MM.1S (cell line): ENCODE data around the gene GNL2.
"Not testable (repeated sequence)": the region's sequence is repeated elsewhere in the genome, so short reads cannot be mapped to it uniquely, and the experiment has no call there.

Experiments
- DNase-seq: peaks from one replicate; pipeline ENCODE4 v3.0.0-alpha.2; 2015
- H2AFZ ChIP-seq: fragments of 300-600 bp; sonication (generic); 2 replicates; pipeline ENCODE4 v1.6.0; 2016; ENCODE audit warnings: antibody characterized with exemption, low read length
- H3F3A ChIP-seq: fragments of 300-600 bp; sonication (generic); 2 replicates; pipeline ENCODE4 v1.6.1; 2016; ENCODE audit warnings: mild to moderate bottlenecking, antibody characterized with exemption, low read length, moderate library complexity, mixed read lengths; ENCODE audit not compliant: insufficient read depth
- H3K27ac ChIP-seq: fragments of 300-600 bp; sonication (generic); 2 replicates; pipeline ENCODE4 v1.5.1; 2016; ENCODE audit warnings: mild to moderate bottlenecking, low read length
- H3K27me3 ChIP-seq: fragments of 300-600 bp; sonication (generic); replicated peaks from 2 replicates; pipeline ENCODE4 v1.6.0; 2016; ENCODE audit warnings: low read length; ENCODE audit not compliant: insufficient read depth
- H3K36me3 ChIP-seq: fragments of 300-600 bp; sonication (generic); replicated peaks from 2 replicates; pipeline ENCODE4 v1.6.1; 2016; ENCODE audit warnings: mild to moderate bottlenecking, low read length, mixed read lengths; ENCODE audit not compliant: insufficient read depth
- H3K4me1 ChIP-seq: fragments of 300-600 bp; sonication (generic); 2 replicates; pipeline ENCODE4 v1.6.1; 2016; ENCODE audit warnings: low read length, mixed read lengths
- H3K4me2 ChIP-seq: fragments of 300-600 bp; sonication (generic); 2 replicates; pipeline ENCODE4 v1.6.0; 2016; ENCODE audit warnings: low read depth, low read length
- H3K4me3 ChIP-seq: fragments of 300-600 bp; sonication (generic); 2 replicates; pipeline ENCODE4 v1.5.1; 2016; ENCODE audit warnings: low read length, mixed read lengths
- H3K79me2 ChIP-seq: fragments of 300-600 bp; sonication (generic); 2 replicates; pipeline ENCODE4 v1.6.1; 2016; ENCODE audit warnings: mixed run types, low read length, mixed read lengths
- H3K9ac ChIP-seq: fragments of 300-600 bp; sonication (generic); 2 replicates; pipeline ENCODE4 v1.6.1; 2016; ENCODE audit warnings: low read length, mixed read lengths
- H3K9me2 ChIP-seq: fragments of 300-600 bp; sonication (generic); replicated peaks from 2 replicates; pipeline ENCODE4 v1.6.1; 2016; ENCODE audit warnings: mild to moderate bottlenecking, low read length, mixed read lengths; ENCODE audit not compliant: insufficient read depth
- H3K9me3 ChIP-seq: fragments of 300-600 bp; sonication (generic); replicated peaks from 2 replicates; pipeline ENCODE4 v1.6.1; 2016; ENCODE audit warnings: mild to moderate bottlenecking, low read length, mixed read lengths; ENCODE audit not compliant: insufficient read depth
- H4K20me1 ChIP-seq: fragments of 300-600 bp; sonication (generic); 2 replicates; pipeline ENCODE4 v1.6.1; 2016; ENCODE audit warnings: mild to moderate bottlenecking, low read length, moderate library complexity, mixed read lengths; ENCODE audit not compliant: insufficient read depth
- CTCF ChIP-seq: fragments of 300-600 bp; sonication (generic); IDR thresholded peaks from 2 replicates; pipeline ENCODE4 v1.5.1; 2016; ENCODE audit warnings: antibody characterized with exemption, low read length, mixed read lengths
- EZH2 ChIP-seq: fragments of 300-600 bp; sonication (generic); optimal IDR thresholded peaks from 2 replicates; pipeline ENCODE3; 2017; ENCODE audit warnings: low read depth, mild to moderate bottlenecking, antibody characterized with exemption, low read length, mixed read lengths
- EZH2phosphoT487 ChIP-seq: fragments of 300-600 bp; sonication (generic); IDR thresholded peaks from 2 replicates; pipeline ENCODE4 v1.6.1; 2018; ENCODE audit warnings: antibody characterized with exemption, low read length

The GNL2 gene

DNA sequence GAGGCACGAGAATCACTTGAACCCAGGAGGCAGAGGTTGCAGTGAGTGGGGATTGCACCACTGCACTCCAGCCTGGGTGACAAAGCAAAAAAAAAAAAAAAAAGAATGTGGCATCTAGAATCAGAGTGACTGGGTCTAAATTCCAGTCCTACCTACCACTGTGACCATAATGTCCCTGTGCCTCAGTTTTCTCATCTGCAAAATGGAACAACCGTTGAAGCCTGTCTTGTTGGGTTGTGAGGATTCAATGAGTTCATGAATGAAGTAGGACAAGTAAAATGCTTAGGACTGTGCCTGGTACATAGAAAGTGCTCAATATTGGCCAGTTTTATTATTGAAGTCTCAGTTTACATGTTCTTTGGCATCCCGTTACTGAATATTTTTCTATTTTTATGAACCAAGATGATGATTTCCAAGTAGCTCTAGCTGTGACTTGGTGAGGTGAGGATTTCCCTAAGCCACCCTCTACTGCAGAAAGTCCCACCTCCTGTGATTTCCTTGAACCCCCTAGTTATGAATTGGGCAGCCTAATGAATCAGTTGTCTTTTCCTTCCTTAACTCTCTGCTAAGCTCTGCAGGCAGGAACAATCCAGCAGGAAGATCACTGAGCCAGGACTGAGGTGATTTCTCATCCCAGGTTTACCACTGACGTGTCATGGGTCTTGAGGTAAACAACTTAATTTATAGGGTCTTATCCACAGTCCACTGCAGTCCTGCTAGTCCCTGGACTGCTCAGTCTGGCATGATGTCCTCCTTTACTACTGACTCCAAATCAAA lies 62.2 kb downstream of the GNL2 start:
- Histone ChIP-seq H3K4me3 (no peak overlapping the region), H3K36me3 (no peaks in the 10 kb centered on the region), H3K9me2 (no peaks in the 10 kb centered on the region), H3K4me2 (no peak overlapping the region), H3K4me1 (no peaks in the 10 kb centered on the region), H4K20me1 (no peaks in the 10 kb centered on the region; the same call in 1 of the 2 replicates), H3K9ac (no peak overlapping the region), H3F3A (no peaks in the 10 kb centered on the region), H3K27me3 (no peaks in the 10 kb centered on the region), H3K27ac (no peak overlapping the region), H2AFZ (no peak overlapping the region), H3K9me3 (no peaks in the 10 kb centered on the region), H3K79me2 (0 out of 2 replicates have a peak, but pooled peaks cover 6% of the 10 kb centered on the region)
- no peak for DNase-seq
- no peak for TF ChIP-seq EZH2phosphoT487
- TF ChIP-seq EZH2, result no peak
- TF ChIP-seq CTCF, result no peak

DNA sequence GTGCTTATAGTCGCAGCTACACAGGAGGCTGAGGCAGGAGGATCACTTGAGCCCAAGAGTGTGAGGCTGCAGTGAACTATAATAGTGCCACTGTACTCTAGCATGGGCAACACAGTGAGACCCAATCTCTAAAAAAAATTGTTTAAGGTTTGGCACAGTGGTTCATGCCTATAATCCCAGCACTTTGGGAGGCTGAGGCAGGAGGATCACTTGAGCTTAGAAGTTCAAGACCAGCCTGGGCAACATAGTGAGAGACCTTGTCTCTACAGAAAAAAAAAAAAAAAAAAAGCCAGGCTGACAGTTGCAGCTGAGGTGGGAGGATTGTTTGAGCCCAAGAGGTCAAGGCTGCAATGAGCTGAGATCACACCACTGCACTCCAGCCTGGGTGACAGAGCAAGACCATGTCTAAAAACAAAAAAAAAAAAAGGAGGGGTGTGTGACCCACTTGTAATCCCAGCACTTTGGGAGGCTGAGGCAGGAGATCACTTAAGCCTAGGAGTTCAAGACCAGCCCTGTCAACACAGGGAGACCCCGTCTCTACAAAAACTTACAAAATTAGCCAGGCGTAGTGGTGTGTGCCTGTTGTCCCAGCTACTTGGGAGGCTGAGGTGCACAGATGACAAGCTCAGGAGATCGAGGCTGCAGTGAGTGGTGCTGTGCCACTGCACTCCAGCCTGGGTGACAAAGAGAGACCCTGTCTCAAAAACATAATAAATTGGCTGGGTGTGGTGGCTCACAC lies 63.1 kb downstream of the GNL2 start:
- not testable (repeated sequence) for DNase-seq, H3K4me2 ChIP-seq, H3K9me2 ChIP-seq, H3K27me3 ChIP-seq, H4K20me1 ChIP-seq, H3K27ac ChIP-seq, H3K4me1 ChIP-seq, H3K9me3 ChIP-seq, H3K36me3 ChIP-seq, H3F3A ChIP-seq, H3K9ac ChIP-seq, H2AFZ ChIP-seq, H3K79me2 ChIP-seq, H3K4me3 ChIP-seq

DNA sequence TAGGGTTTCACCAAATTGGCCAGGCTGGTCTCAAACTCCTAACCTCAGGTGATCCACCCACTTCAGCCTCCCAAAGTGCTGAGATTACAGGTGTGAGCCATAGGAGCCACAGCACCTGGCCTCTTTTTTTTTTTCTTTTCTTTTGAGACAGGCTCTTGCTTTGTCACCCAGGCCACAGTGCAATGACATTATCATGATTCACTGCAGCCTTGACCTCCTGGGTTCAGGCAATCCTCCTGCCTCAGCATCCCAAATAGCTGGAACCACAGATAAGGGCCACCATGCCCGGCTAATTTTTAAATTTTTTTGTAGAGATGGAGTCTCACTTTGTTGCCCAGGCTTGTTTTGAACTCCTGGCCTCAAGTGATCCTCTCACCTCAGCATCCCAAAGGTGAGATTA lies 65.8 kb downstream of the GNL2 start:
- H3K4me3 ChIP-seq, H3K9me3 ChIP-seq, H3K27me3 ChIP-seq, H3K27ac ChIP-seq, H3K9ac ChIP-seq, H3K4me1 ChIP-seq, H3F3A ChIP-seq, DNase-seq, H3K36me3 ChIP-seq, H2AFZ ChIP-seq, H3K79me2 ChIP-seq, H3K4me2 ChIP-seq, H4K20me1 ChIP-seq, H3K9me2 ChIP-seq: not testable (repeated sequence)

DNA sequence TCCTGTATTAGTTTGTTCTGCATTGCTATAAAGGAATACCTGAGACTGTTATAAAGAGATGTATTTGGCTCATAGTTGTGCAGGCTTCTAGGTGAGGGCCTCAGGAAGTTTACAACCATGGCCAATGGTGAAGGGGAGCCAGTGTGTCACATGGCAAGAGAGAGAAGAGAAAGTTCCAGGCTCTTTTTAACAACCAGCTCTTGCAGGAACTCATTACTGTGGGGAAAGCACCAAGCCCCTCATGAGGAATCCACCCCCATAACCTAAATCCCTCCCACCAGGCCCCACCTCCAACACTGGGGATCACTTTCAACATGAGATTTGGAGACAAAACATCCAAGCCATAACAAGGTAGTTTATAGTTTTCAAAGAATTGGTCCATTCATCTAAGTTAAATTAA lies 76.1 kb downstream of the GNL2 start:
- Histone ChIP-seq H3K4me3 (no peak overlapping the region), H3K4me2 (no peak overlapping the region), H4K20me1 (no peaks in the 10 kb centered on the region), H2AFZ (no peak overlapping the region), H3K27ac (no peak overlapping the region), H3K79me2 (no peaks in the 10 kb centered on the region), H3K9ac (no peak overlapping the region), H3K27me3 (0 out of 2 replicates have a peak, but pooled peaks cover 3% of the 10 kb centered on the region), H3K9me2 (no peaks in the 10 kb centered on the region), H3K4me1 (peaks cover 6% of the 10 kb centered on the region), H3K9me3 (no peaks in the 10 kb centered on the region), H3K36me3 (no peaks in the 10 kb centered on the region), H3F3A (peaks cover 7% of the 10 kb centered on the region; the same call in 1 of the 2 replicates)
- no peak for DNase-seq
- TF ChIP-seq EZH2phosphoT487, result no peak
- no peak for TF ChIP-seq CTCF
- no peak for TF ChIP-seq EZH2

GRCh38 chr1:37518929-37519328 lies 76.8 kb downstream of the GNL2 start:
- DNase-seq, H3K9ac ChIP-seq, H3K4me2 ChIP-seq: not testable (repeated sequence)

GRCh38 chr1:37518241-37518640 lies 77.5 kb downstream of the GNL2 start:
- not testable (repeated sequence) for H3F3A ChIP-seq, H3K27ac ChIP-seq

More at GRCh38 chr1:37518929-37519328, 76.8 kb downstream of the GNL2 start:
- not testable (repeated sequence) for H3F3A ChIP-seq, H3K4me3 ChIP-seq, H3K27me3 ChIP-seq, H3K4me1 ChIP-seq, H3K27ac ChIP-seq, H3K9me2 ChIP-seq, H2AFZ ChIP-seq, H4K20me1 ChIP-seq, H3K79me2 ChIP-seq, H3K9me3 ChIP-seq, H3K36me3 ChIP-seq

More at GRCh38 chr1:37518241-37518640, 77.5 kb downstream of the GNL2 start:
- not testable (repeated sequence) for H3K4me3 ChIP-seq, H2AFZ ChIP-seq, H3K9me3 ChIP-seq, H3K9me2 ChIP-seq, H3K36me3 ChIP-seq, H3K79me2 ChIP-seq, DNase-seq, H3K4me2 ChIP-seq, H3K27me3 ChIP-seq, H3K9ac ChIP-seq, H4K20me1 ChIP-seq
- peaks cover 10% of the 10 kb centered on the region for H3K4me1 ChIP-seq
